Activated CD4-positive, alpha-beta T cell treated with anti-CD3 and anti-CD28 coated beads, Interleukin-2, amount 50 U/mL, for 48 hours (primary cell): ENCODE measurements around the gene RBM14.
"Not testable (repeated sequence)": the region's sequence is repeated elsewhere in the genome, so short reads cannot be mapped to it uniquely, and the experiment has no call there.

ENCODE experiments used
- DNase-seq, 2 experiments: peaks; one replicate each; pipeline ENCODE4 v3.0.0-alpha.2; 2020

RBM14 gene

GRCh38 chr11:66616379-66617154, at the start of gene RBM14:
Gene RBM14, plus strand, starts transcription at chr11:66616630. Its CDS starts 91 bp downstream, at chr11:66616721.
- DNase-seq = peak; percentile 98

- no peak for DNase-seq
Observed at GRCh38 chr11:66567787-66568123, 48.7 kb upstream of the RBM14 start.

- DNase-seq = peak; percentile 75 to 79
Observed at GRCh38 chr11:66568124-66568916, 48.1 kb upstream of the RBM14 start, which contains the start of gene CTSF. Gene CTSF, minus strand, starts transcription at chr11:66568606. Its CDS starts 120 bp downstream, at chr11:66568486.

GRCh38 chr11:66569076-66569475, 47.4 kb upstream of the RBM14 start:
- no peak for DNase-seq

GRCh38 chr11:66570079-66570849, 46.2 kb upstream of the RBM14 start:
- no peak for DNase-seq

- no peak for DNase-seq
Observed at GRCh38 chr11:66570850-66571180, 45.6 kb upstream of the RBM14 start.

GRCh38 chr11:66579017-66579606, 37.3 kb upstream of the RBM14 start:
- peak; percentile 90 to 93 for DNase-seq

GRCh38 chr11:66580803-66581202, 35.6 kb upstream of the RBM14 start:
- peak in 1 of 2 experiments; percentile 39 for DNase-seq

GRCh38 chr11:66581261-66581660, 35.2 kb upstream of the RBM14 start:
- DNase-seq = no peak

- DNase-seq = not testable (repeated sequence)
Observed at GRCh38 chr11:66582565-66583147, 33.8 kb upstream of the RBM14 start.

GRCh38 chr11:66585447-66585846, 31.0 kb upstream of the RBM14 start:
- DNase-seq = not testable (repeated sequence)

- DNase-seq = no peak
Observed at GRCh38 chr11:66586136-66586535, 30.3 kb upstream of the RBM14 start.

- DNase-seq = not testable (repeated sequence)
Observed at GRCh38 chr11:66589315-66589714, 27.1 kb upstream of the RBM14 start.

- no peak for DNase-seq
Observed at GRCh38 chr11:66589996-66590675, 26.3 kb upstream of the RBM14 start.

GRCh38 chr11:66591175-66591574, 25.3 kb upstream of the RBM14 start:
- no peak for DNase-seq

GRCh38 chr11:66592457-66593302, 23.8 kb upstream of the RBM14 start, which contains the start of the genes CCDC87 and CCS:
Gene CCDC87, minus strand, starts transcription at chr11:66593063. Its CDS starts 48 bp downstream, at chr11:66593015.
Gene CCS, plus strand, starts transcription at chr11:66593185. Its CDS starts 77 bp downstream, at chr11:66593262.
- DNase-seq = peak; percentile 99

- DNase-seq = no peak
Observed at GRCh38 chr11:66593303-66593635, 23.2 kb upstream of the RBM14 start.

- no peak for DNase-seq
Observed at GRCh38 chr11:66593650-66594049, 22.8 kb upstream of the RBM14 start.

- DNase-seq = no peak
Observed at GRCh38 chr11:66595245-66595904, 21.1 kb upstream of the RBM14 start.

GRCh38 chr11:66598993-66599392, 17.4 kb upstream of the RBM14 start:
- no peak for DNase-seq
